WTC11 (cell line): ENCODE data around the gene CDC25A. TPM values are rescaled to one million over a fixed set of nuclear protein-coding genes. Genes with fewer than 3 reads are reported as not detected.

ENCODE experiments used
- ATAC-seq: fragments of 200-7000 bp; cut with Tn5 transposase; 2 replicates; pipeline ENCODE4 v1.10.0; 2021; ENCODE audit warnings: mild to moderate bottlenecking, moderate library complexity
- CTCF ChIA-PET: fragments of 300-600 bp; sonication (Branson Sonifier 250); formaldehyde crosslinking; loops from one replicate; lab custom pipeline; 2021; ENCODE audit warnings: antibody characterized with exemption; lab: Charles Lee
- POLR2A ChIA-PET: fragments of 350-600 bp; sonication (Branson Sonifier 250); formaldehyde crosslinking; loops from one replicate; lab custom pipeline; 2021; ENCODE audit warnings: antibody characterized with exemption; lab: Charles Lee
- DNase-seq: peaks from one replicate; pipeline ENCODE4 v3.0.0; 2021; ENCODE audit warnings: low spot score
- H3K27ac Mint-ChIP-seq: 2 replicates; pipeline ENCODE4 v1.8.0; 2021; ENCODE audit warnings: mixed read lengths
- H3K27me3 Mint-ChIP-seq: 2 replicates; pipeline ENCODE4 v1.8.0; 2021; ENCODE audit warnings: low read depth, mild to moderate bottlenecking, moderate library complexity, mixed read lengths
- H3K36me3 Mint-ChIP-seq: 2 replicates; pipeline ENCODE4 v1.8.0; 2021; ENCODE audit warnings: mixed read lengths
- H3K4me1 Mint-ChIP-seq: 2 replicates; pipeline ENCODE4 v1.8.0; 2022; ENCODE audit warnings: mixed read lengths
- H3K4me3 Mint-ChIP-seq: 2 replicates; pipeline ENCODE4 v1.8.0; 2021; ENCODE audit warnings: mild to moderate bottlenecking, moderate library complexity, mixed read lengths
- H3K9me3 Mint-ChIP-seq: 2 replicates; pipeline ENCODE4 v1.8.0; 2021; ENCODE audit warnings: mixed read lengths
- ARID4B ChIP-seq: sonication (generic); formaldehyde crosslinking; IDR thresholded peaks from 2 replicates; pipeline ENCODE4 v1.8.0; 2023; ENCODE audit warnings: missing genetic modification reagents, mild to moderate bottlenecking, borderline replicate concordance
- ATF1 ChIP-seq: sonication (generic); formaldehyde crosslinking; IDR thresholded peaks from 2 replicates; pipeline ENCODE4 v1.8.1; 2023; ENCODE audit warnings: mild to moderate bottlenecking, moderate library complexity, missing genetic modification reagents
- ATF2 ChIP-seq: sonication (generic); formaldehyde crosslinking; IDR thresholded peaks from 2 replicates; pipeline ENCODE4 v1.8.1; 2022; ENCODE audit warnings: low read depth, missing genetic modification reagents, borderline replicate concordance
- CREB1 ChIP-seq: sonication (generic); formaldehyde crosslinking; IDR thresholded peaks from 2 replicates; pipeline ENCODE4 v1.8.0; 2023; ENCODE audit warnings: mild to moderate bottlenecking, missing genetic modification reagents
- CTCF ChIP-seq: fragments of 200-600 bp; IDR thresholded peaks from 2 replicates; pipeline ENCODE4 v1.8.0; 2022; ENCODE audit warnings: antibody characterized with exemption
- ETV6 ChIP-seq: sonication (generic); formaldehyde crosslinking; IDR thresholded peaks from 2 replicates; pipeline ENCODE4 v1.8.1; 2022; ENCODE audit warnings: mild to moderate bottlenecking, missing genetic modification reagents
- GTF2I ChIP-seq: fragments of 250-450 bp; sonication (Bioruptor Pico); conservative IDR thresholded peaks from 2 replicates; pipeline ENCODE4 v1.4.0; 2021; ENCODE audit warnings: mild to moderate bottlenecking
- JUN ChIP-seq: sonication (generic); formaldehyde crosslinking; IDR thresholded peaks from 2 replicates; pipeline ENCODE4 v1.8.0; 2023; ENCODE audit warnings: mild to moderate bottlenecking, missing genetic modification reagents
- MAX ChIP-seq: sonication (generic); formaldehyde crosslinking; IDR thresholded peaks from 2 replicates; pipeline ENCODE4 v1.8.0; 2022; ENCODE audit warnings: mild to moderate bottlenecking, missing genetic modification reagents
- NFATC4 ChIP-seq: fragments of 250-450 bp; sonication (Bioruptor Pico); IDR thresholded peaks from 2 replicates; pipeline ENCODE4 v1.9.0; 2021; ENCODE audit warnings: mild to moderate bottlenecking
- NR2C2 ChIP-seq: sonication (generic); formaldehyde crosslinking; IDR thresholded peaks from 2 replicates; pipeline ENCODE4 v1.8.0; 2022; ENCODE audit warnings: mild to moderate bottlenecking, missing genetic modification reagents
- PRDM15 ChIP-seq: sonication (generic); formaldehyde crosslinking; IDR thresholded peaks from 2 replicates; pipeline ENCODE4 v1.8.0; 2022; ENCODE audit warnings: missing genetic modification reagents
- RELA ChIP-seq: sonication (generic); formaldehyde crosslinking; IDR thresholded peaks from 2 replicates; pipeline ENCODE4 v1.8.1; 2022; ENCODE audit warnings: missing genetic modification reagents, mild to moderate bottlenecking, borderline replicate concordance
- ZBTB43 ChIP-seq: sonication (generic); formaldehyde crosslinking; IDR thresholded peaks from 2 replicates; pipeline ENCODE4 v1.8.1; 2023; ENCODE audit warnings: mild to moderate bottlenecking, missing genetic modification reagents
- total RNA-seq: library from RNA; stranded (reverse); gene quantifications from 3 replicates; pipeline ENCODE4 v1.2.3, GENCODE V29; 2021

The CDC25A gene
- total RNA-seq, 1 experiment from 2014 or later: 57.6 TPM

GRCh38 chr3:48236531-48236930 is 48.3 kb upstream of the CDC25A start (continued):
- no peak for TF ChIP-seq PRDM15 (CRISPR knock-in tag)
- TF ChIP-seq NFATC4 (CRISPR knock-in tag): no peak
- TF ChIP-seq CTCF: no peak
- TF ChIP-seq JUN: no peak

- H3K36me3 Mint-ChIP-seq: peaks cover 14% of the 10 kb centered on the region
- no peak overlapping the region for H3K4me3 Mint-ChIP-seq
- TF ChIP-seq GTF2I (CRISPR knock-in tag) (no peak), ATF1 (CRISPR knock-in tag) (no peak), MAX (no peak), ATF2 (CRISPR knock-in tag) (no peak), NR2C2 (CRISPR knock-in tag) (no peak)
- H3K4me1 Mint-ChIP-seq: peaks cover 15% of the 10 kb centered on the region
- no peak for DNase-seq
- peaks cover 18% of the 10 kb centered on the region for H3K9me3 Mint-ChIP-seq
- no peak overlapping the region for H3K27ac Mint-ChIP-seq
- ChIA-PET CTCF (interaction anchor here (0.6 to 1.5 kb wide), 2 partner anchors 199 to 203 kb away, joined by 3 to 11 read pairs; no protein-coding TSS in a partner anchor), POLR2A (interaction anchor here (0.5 kb wide), 1 partner anchor 8 kb away, joined by 3 read pairs; no protein-coding TSS in a partner anchor)
- peaks cover 4% of the 10 kb centered on the region; the same call in 1 of the 2 replicates for H3K27me3 Mint-ChIP-seq
- ATAC-seq: no peak
Measured at GRCh38 chr3:48233542-48233941, 45.3 kb upstream of the CDC25A start.

GRCh38 chr3:48232734-48233133 is 44.5 kb upstream of the CDC25A start:
- H3K36me3 Mint-ChIP-seq: peaks cover 14% of the 10 kb centered on the region
- 0 out of 2 replicates have a peak overlapping the region, but pooled peaks have one; percentile 16 for H3K27ac Mint-ChIP-seq
- ATAC-seq (peak; percentile 99), DNase-seq (peak; percentile 86)
- TF ChIP-seq RELA (CRISPR knock-in tag) (no peak), ZBTB43 (no peak), CREB1 (CRISPR knock-in tag) (no peak), MAX (peak; percentile 57; the same call in 1 of the 2 replicates), ARID4B (CRISPR knock-in tag) (no peak), ATF2 (CRISPR knock-in tag) (no peak), ETV6 (peak; percentile 44; the same call in 1 of the 2 replicates), CTCF (peak; percentile 32; the same call in 1 of the 2 replicates)
- peaks cover 4% of the 10 kb centered on the region; the same call in 1 of the 2 replicates for H3K27me3 Mint-ChIP-seq
- POLR2A ChIA-PET: no interaction called here
- no peak overlapping the region for H3K4me3 Mint-ChIP-seq
- CTCF ChIA-PET: interaction anchor here (1.3 to 4.0 kb wide), 3 partner anchors 9 to 203 kb away, joined by 3 to 30 read pairs (median 11); no protein-coding TSS in a partner anchor
- H3K4me1 Mint-ChIP-seq: peaks cover 15% of the 10 kb centered on the region
- H3K9me3 Mint-ChIP-seq: peaks cover 18% of the 10 kb centered on the region
